Stimulated activated CD8-positive, alpha-beta memory T cell treated with anti-CD3 and anti-CD28 coated beads, Interleukin-12 subunit alpha, Interleukin-12 subunit beta, amount 100 ng/mL, for 24 hours (primary cell): Measurements from ENCODE around the gene NAA50.
A peak's percentile ranks its signal among the peaks of the same experiment; 100 is the strongest.

Experiments used
- DNase-seq: peaks from one replicate; pipeline ENCODE4 v3.0.0-alpha.2; 2020; ENCODE audit errors: extremely low read depth

Gene NAA50

DNA sequence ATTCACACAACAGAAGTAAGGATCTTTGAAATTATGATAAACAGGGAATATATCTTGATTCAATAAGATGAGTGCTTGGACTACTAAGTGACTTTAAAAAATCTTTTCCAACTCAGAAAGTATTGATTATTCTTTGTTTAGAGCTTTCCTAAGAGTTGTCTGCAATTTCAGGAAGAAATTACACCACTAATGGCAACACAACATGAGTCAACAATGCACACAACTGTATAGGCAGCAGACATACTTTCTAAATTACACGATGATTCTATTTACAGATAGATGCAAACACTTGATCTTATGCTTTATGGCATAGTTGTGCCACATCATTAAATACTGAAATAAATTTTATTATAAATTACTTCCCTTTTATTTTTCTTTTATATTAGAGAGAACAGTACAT, 4.4 kb downstream of the NAA50 start:
- DNase-seq, result no peak

DNA sequence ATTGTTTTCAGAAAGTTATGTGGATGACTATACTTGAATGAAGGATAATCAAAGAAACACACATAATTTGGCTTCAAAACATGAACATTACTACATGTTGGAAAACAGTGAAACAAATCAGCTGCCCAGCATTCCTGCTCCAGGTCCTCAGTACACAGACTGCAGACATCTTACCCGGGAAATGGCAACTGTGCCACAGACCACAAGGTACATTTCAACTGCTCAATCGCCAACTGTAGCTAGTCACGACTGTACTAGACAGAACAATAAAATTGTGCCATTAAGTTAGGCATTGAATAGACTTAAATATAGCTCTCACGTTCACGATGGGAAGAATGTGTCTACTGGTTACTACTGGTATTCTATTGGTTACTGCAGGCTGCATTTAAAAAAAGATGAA, 5.0 kb downstream of the NAA50 start:
- no peak for DNase-seq

DNA sequence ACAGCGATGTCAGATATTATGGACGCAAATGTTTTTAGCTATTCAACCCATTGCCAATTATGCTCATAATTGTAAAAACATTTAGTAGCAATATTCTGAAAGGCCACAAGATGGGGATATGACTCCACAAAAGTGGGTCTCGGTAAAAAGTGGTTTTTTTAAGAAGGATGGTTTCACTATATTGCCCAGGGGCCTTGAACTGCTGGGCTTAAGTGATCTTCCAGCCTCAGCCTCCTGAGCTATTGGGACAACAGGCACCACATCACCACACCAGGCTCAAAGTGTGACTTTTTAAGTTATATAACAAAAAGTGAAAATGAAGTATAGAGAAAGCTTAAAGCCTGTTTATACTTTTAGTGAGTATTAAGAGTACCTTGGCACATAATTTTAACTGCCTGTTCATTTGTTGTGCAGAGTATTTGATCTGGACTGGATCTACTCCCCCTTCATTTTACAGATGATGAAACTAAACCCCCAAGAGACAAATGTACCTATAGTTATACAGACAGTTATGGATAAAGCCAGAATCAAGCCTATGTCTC, 9.4 kb downstream of the NAA50 start:
- DNase-seq, result no peak

DNA sequence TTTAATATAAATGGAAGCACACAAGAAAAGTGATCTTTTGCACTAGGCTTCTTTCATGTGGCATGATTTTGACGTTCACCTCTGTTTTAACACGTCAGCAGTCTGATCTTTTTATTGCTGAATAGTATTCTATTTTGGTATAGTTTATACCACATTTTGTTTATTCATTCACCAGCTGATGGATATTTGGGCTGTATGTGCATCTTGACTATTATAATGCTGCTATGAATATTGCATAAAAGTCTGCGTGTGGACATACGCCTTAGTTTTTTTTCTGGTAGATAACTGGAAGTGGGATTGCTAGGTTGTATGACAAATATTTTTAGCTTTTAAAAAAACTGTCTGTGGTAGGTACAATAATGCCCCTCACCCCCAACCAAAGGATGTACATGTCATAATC, 14.4 kb downstream of the NAA50 start:
- no peak for DNase-seq

DNA sequence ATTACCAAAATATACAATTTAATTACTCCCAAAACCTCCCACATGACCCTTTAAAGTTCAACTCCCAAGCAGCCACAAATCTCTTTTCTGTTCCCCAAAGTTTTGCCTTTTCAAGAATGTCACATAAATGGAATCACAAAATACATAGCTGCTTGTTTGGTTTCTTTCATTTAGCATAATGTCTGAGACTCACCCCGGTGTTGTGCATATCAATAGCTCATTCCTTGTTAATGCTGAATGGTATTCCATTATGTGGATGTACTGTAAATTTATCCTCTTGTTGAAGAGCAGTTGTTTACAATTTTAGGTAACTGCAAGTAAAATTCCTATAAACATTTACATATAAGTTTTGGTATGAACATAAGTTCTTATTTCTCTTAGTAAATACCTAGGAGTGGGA, 15.5 kb downstream of the NAA50 start:
- DNase-seq, result no peak

DNA sequence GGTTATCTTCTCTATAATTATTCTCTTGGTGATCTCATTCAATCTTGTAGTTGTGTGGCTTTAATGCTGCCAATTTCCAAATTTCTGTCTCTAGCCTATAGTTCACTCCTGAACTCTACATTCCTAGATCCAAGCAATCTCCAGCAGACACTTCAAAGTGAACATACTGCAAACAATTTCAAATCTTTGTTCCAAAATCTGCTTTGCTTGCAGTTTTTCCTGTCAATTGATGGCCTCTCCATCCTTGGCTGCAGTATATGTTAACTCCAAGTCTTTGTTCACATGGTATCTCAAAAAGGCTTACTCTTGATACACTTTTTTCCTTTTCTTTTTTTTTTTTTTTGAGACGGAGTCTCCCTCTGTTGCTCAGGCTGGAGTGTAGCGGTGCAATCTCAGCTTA, 17.4 kb downstream of the NAA50 start:
- DNase-seq, result no peak

DNA sequence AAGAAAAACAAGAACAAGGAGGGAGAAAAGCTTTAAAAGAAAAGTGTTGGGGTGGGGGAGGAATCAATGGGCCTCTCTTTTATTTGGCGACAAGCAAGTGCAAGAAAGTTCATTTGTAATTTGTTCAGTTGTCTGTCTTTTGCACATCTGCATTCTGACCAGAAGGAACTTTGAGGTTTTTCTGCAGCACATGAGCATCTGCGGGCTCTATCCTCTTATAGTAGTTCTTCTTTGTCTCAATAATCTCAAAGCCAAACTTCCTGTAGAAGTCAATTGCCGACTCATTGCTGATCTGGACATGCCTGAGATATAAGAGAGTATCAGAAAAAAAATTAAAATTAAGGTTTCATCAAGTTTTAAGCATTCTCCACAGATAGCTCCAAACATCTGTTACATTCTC, 24.4 kb downstream of the NAA50 start:
- no peak for DNase-seq

DNA sequence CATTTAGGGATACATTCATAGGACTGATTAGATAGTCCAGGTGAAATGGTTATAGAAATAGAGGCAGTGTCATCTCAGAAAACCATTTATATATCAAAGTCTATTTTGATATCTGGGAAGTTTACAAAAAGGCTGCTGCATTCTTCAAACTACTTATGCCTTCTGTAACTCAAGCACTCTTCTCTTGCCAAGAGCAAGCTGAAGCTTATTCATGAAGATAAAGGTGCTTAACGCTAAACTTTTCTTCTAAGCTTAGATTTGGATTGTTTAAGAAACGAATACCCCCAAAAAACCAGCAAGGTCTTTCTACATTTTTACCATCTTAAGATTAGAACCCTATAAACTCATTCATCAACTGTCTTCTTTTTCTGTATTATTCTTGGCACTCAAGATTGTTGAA, 26.3 kb downstream of the NAA50 start:
- no peak for DNase-seq

DNA sequence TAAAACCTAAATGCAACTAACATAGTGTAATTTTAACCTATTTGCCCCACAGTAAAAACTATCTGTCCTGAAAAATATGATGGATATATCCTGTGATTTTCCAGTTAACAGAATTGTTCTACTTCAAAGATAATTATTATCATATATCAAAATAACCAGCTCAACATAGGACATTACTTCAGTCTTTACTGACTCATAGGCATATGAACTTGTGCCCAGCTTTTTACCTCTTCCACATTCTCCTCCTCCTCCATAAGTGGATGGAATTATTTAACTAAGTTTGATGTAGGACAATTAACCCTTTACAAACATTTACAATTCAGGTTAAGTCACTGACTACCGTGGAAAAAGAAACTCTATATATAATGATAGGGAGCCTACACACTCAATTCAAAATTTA, 26.8 kb downstream of the NAA50 start:
- no peak for DNase-seq

DNA sequence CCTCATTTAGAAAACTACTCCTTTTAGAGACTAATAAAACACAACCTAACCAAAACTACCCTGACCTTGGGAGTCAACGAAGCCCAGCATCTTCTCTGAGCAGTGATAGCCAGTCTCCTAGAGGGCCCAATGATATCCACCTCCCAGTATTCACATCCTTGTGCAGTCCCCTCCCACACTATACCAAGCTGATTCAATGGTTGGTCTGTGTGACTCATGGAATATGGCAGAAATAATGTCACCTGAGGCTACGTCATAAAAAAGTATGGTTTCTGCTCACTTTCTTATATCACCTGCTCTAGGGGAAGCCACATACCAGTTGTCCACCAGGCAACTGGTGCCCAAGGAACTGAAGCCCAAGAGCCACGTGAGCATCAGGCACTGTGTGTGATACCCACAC, 28.2 kb downstream of the NAA50 start:
- no peak for DNase-seq

DNA sequence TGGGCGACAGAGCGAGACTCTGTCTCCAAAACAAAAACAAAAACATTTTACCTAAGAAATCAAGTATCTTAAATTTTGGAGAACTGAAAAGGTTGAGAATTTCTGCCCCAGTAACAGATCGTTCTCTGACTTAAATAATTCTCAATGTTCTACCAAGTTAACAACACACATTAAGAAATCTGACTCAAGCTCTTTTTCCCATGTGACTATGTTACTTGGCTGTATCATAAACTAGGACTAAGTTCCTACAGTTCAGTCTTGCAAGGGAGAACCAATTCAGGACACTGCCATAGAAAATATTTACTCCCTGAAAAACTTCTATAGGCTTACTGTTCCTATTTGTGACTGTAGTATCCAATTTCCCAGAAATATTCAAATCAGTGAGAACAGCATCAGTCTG, 28.7 kb downstream of the NAA50 start:
- DNase-seq, result no peak

DNA sequence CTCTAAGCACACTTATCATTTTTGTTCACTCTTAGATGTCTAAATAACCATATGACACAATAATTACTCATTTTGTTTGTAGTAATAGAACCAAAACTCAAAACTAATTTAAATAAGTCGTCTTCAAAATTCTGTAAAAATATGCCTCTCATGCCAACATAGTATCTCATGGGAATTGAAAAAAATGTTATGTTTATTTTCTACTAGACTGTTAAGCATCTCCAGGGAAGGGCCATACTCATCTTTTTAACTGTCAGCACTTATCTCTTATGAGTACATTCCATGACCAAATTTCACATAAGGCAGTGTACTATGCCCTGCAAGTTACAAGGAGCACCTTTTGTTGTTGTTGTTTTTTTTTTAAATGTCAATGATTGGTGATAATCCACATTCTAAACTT, 31.3 kb downstream of the NAA50 start:
- DNase-seq, result no peak

DNA sequence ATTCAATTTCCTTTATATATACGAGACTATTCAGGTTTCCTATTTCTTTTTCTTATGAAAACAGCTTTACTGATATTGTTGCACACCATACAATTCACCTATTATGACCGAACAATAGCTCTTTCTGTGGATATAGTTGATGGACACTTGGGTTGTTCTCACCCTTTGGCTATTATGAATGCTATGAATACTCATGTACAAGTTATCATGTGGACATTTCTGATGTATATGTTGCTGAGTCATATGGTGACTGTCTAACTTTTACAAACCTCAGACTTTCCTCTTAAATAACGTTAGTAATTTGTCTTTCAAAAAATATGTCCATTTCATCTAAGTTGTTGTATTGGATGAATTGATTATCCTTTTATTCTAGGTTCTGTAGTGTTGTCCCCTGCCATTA, 33.9 kb downstream of the NAA50 start:
- DNase-seq, result no peak

DNA sequence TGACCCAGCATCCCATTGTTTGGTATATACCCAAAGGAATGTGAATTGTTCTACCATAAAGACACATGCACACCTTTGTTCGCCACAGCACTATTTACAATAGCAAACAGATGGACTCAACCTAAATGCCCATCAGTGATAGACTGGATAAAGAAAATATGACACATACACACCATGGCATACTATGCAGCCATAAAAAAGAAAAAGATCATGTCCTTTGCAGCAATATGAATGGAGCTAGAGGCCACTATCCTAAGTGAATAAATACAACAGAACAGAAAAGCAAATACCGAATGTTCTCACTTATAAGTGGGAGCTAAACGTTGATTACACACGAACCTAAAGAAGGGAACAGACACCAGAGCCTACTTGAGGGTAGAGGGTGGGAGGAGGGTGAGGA, 38.2 kb downstream of the NAA50 start:
- no peak for DNase-seq

DNA sequence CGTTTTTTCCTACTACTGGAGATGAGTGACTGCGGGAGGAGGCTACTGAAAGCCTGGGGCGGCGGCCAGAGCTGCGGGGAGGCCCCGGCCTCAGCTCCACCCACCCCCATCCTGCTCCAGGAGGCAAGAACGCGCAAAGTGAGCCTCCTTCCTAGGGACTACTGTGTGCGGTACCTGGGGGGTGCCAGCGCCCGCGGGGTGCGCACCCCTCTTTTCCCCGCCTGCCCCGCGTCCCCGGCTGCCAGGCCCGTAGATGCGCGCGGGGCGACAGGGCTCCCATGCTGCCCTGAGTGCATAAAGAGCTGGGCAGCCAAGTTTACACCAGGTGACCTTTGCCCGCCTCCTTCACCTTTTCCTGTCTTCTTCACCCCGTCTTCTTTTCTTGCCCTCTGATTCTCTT, 47.1 kb downstream of the NAA50 start:
- no peak for DNase-seq

DNA sequence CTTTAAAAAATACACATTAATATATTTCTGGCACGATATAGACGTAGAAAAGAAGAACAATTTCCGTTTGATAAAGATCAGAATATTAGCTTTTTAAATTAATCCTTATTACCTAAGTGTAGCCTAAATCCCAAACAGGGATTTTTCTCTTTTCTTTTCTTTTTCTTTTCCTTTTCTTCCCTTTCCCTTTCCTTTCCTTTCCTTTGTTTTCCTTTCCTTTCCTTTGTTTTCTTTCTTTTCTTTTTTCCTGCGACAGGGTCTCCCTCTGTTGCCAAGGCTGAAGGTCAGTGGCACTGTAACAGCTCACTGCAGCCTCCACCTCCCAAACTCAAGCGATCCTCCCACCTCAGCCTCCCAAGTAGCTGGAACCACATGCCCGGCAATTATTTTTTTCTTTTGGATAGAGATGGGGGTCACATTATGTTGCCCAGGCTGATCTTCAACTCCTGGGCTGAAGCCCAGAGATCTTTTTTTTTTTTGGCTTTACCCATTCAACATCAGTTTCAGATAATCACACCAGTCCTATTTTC, 47.8 kb downstream of the NAA50 start:
- DNase-seq, result no peak

DNA sequence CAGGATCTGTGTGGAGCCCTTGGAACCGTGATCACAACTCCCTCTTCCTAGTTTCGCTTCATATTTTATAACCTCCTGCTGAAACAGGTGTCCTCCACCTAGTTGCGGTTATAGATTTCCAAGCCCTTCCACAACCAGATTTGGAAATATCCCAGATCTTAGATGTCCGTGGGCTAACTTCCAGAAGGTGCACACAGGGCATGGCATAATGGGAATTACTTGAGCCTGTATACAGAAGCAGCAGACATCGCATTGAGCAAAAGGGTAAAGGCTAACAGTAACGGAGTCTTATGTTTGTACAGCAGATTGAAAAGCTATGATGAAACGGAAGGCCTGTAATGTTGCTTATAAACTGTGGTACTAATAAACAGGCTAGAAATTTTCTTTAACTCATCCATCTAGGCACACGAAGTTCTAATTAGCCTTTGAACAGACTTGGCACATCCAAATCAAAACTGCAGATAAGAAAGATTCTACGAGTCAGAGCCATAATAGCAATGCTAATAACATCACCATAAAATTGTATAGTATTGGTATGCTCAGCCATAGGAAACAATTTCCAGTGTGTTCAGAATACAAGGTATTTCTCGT, 48.5 kb downstream of the NAA50 start:
- DNase-seq, result no peak

DNA sequence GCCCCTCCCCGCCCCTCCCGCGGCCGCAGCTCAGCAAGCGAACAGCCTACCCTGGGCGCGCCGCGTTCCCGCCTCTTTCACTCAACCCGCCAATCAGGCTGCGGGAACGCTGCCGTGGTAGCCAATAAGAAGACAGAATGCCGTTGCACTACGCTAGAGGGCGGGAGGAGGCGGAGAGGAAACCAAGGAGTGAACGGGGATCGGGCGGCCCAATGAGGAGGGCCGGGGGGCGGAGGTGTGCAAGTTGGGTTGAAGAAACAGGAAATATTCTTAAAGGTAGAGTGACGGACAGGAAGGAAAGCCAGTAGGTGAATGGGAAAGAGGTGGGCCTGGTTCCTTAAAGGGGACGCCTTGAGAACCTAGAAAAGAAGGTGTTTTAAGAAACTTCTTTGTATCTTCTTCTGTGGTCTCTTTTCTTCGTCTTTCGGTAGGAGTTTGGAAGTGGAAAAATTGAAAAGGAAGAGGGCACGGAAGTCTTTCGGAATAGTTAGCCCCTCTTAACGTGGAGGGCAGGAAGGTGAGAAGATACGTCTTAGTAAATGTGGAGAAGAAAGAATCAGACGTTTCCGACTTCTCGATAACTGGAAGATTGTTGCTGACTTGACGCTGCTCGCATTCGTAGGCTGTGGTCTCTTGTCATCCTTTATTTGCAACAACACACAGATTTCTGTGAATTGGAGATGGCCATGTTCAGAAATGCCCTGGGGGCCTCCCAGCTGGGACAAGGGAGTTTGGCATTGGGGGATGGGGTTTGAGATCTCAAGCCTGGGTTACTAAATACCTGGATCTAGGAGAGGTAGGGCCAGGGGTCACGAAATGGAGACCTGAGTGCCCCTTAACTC, 49.2 kb downstream of the NAA50 start:
- peak; percentile 95 for DNase-seq

DNA sequence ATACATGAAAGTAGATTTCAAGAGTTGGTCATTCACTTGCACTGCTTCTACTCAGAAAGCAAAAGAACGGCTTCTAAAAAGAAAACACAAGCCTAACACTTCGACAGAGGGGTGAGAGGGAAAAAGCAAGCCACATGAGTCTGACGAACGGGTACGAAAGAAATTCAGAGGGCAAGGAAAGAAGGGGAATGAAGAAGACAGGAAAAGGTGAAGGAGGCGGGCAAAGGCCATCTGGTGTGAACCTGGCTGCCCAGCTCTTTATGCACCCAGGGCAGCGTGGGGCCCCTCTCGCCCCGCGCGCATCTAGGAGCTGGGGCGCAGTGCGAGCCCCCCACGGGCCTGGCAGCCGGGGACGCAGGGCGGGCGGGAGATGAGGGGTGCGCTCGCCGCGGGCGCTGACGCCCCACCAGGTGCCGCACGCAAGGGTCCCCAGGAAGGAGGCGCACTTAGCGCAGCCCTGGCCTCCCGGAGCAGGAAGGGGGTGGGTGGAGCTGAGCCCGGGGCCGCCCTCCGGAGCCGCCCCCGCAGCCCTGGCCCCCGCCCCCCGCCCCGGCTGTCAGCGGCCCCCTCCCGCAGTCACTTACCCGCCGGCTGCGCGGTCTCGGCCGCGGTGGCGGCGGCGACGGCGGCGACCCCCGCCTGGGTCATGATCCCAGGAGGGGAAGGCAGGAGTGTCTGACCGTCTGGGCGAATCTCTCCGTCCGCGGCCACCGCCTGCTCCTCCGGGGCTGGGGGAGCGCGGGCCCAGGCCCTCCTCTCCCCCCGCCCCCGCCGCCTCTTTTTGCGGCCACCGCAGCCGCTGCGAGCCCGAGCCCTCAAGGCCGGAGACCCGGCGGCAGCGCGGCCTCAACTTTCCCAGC, 50.0 kb downstream of the NAA50 start, which contains the start of gene USF3:
Gene USF3 (minus strand): TSS at position 857 of the 860 bp plus-strand sequence. CDS start 21,764 bp downstream, outside the sequence.
- DNase-seq, result peak; percentile 63

DNA sequence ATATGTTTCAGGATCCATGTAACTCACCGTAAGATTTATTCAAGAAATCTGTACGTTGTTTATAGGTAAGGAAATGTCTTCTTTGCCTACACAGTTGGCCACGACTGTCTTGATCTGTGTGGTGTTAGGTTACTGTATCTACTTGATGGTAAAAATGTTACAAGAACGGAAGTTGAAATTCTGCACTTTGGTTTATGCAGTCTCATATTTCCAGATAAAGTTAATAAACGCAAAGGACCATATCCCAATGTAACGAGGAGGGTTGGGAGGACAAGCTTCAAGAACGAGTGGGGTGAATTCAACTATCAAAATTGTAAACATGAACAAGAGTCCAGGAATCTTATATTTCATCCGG, 50.6 kb downstream of the NAA50 start:
- DNase-seq, result no peak

DNA sequence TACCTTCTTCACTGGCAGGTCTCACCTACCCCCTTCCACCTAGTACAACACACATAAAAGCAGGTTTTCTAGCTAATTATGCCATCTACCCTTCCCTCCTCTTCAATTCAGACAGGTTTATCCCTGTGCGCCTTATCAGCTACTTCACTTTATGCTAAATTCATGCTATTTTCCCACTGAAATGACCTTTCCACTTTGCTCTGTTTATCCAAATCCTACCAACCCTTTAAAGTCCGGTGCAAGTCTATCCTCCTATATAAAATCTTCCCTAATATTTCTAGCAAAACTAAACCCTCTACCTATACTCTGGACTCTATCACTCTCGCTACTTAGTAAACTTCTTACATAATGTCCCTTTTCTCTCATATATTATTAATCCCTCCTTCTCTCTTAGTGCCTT, 55.6 kb downstream of the NAA50 start:
- no peak for DNase-seq
